B cell (primary cell): ENCODE results near the gene CTSD. TPM values are rescaled to one million over a fixed set of nuclear protein-coding genes. Genes with fewer than 3 reads are reported as not detected.

Experiments used
- ATAC-seq: fragments of 200-7000 bp; cut with Tn5 transposase; one replicate; pipeline ENCODE4 v1.10.0; 2021; ENCODE audit warnings: low read depth, mild to moderate bottlenecking, moderate number of reproducible peaks, moderate library complexity
- CTCF ChIA-PET: fragments of 350-600 bp; sonication (Branson Sonifier 250); formaldehyde crosslinking; loops from one replicate; lab custom pipeline; 2021; ENCODE audit warnings: antibody characterized with exemption, inconsistent platforms; lab: Charles Lee
- POLR2A ChIA-PET: fragments of 350-600 bp; sonication (Branson Sonifier 250); formaldehyde crosslinking; loops from one replicate; lab custom pipeline; 2021; ENCODE audit warnings: antibody characterized with exemption; lab: Charles Lee
- DNase-seq: peaks from one replicate; pipeline ENCODE4 v3.0.0; 2013
- H2AFZ ChIP-seq: 2 replicates; pipeline ENCODE4 v1.6.1; 2012; ENCODE audit warnings: mild to moderate bottlenecking, low read depth, low read length; ENCODE audit not compliant: insufficient read depth, poor library complexity, severe bottlenecking
- H3K27ac ChIP-seq, 2 donors: 1 replicate in 1 of 2; 2 replicates in 1 of 2; pipeline ENCODE4 v1.5.1; 2012 to 2013; ENCODE audit warnings: low read length in 2 of 2, mild to moderate bottlenecking in 2 of 2, moderate library complexity in 1 of 2
- H3K27me3 ChIP-seq, 4 experiments: fragments of 200-600 bp in 1 of 4; sonication (generic) in 1 of 4; replicated peaks in 1 of 4; 1 replicate in 2 of 4; 2 replicates in 2 of 4; pipeline versions ENCODE4 v1.6.1 to v1.7.0; 2013 to 2016; ENCODE audit warnings: low read length in 3 of 4, mild to moderate bottlenecking in 2 of 4, mixed read lengths in 1 of 4, moderate library complexity in 1 of 4; ENCODE audit not compliant: insufficient read depth in 4 of 4, control insufficient read depth in 3 of 4; ENCODE audit errors: control extremely low read depth in 1 of 4
- H3K36me3 ChIP-seq, 2 experiments: replicated peaks in 1 of 2; 1 replicate in 1 of 2; 2 replicates in 1 of 2; pipeline versions ENCODE4 v1.6.1 to v1.7.1; 2013; ENCODE audit warnings: low read length in 1 of 2; ENCODE audit not compliant: insufficient read depth in 2 of 2, control insufficient read depth in 1 of 2; ENCODE audit errors: control extremely low read depth in 1 of 2, extremely low read depth in 1 of 2
- H3K4me1 ChIP-seq, 2 donors: fragments of 200-600 bp in 1 of 2; sonication (generic) in 1 of 2; 1 replicate in 1 of 2; 2 replicates in 1 of 2; pipeline versions ENCODE4 v1.5.1 to v1.6.1; 2013 to 2017; ENCODE audit warnings: low read length in 2 of 2; ENCODE audit not compliant: control insufficient read depth in 2 of 2, insufficient read depth in 2 of 2
- H3K4me2 ChIP-seq: replicated peaks from 2 replicates; pipeline ENCODE3; 2012; ENCODE audit warnings: mild to moderate bottlenecking, low read depth, low read length; ENCODE audit not compliant: poor library complexity, severe bottlenecking
- H3K4me3 ChIP-seq, 5 experiments: fragments of 200-600 bp in 1 of 5; sonication (generic) in 1 of 5; 1 replicate in 3 of 5; 2 replicates in 2 of 5; pipeline versions ENCODE4 v1.5.1 to v1.7.0; 2011 to 2016; ENCODE audit warnings: low read length in 4 of 5, mild to moderate bottlenecking in 4 of 5, low read depth in 2 of 5, control low read depth in 1 of 5, moderate library complexity in 1 of 5; ENCODE audit not compliant: insufficient read depth in 1 of 5; ENCODE audit errors: control extremely low read depth in 1 of 5, extremely low read depth in 1 of 5
- H3K79me2 ChIP-seq: fragments of 200-600 bp; sonication (generic); one replicate; pipeline ENCODE4 v1.6.0; 2016; ENCODE audit warnings: low read length; ENCODE audit not compliant: control insufficient read depth, insufficient read depth
- H3K9ac ChIP-seq: fragments of 200-600 bp; sonication (generic); 2 replicates; pipeline ENCODE4 v1.6.1; 2017; ENCODE audit warnings: mild to moderate bottlenecking, low read length, moderate library complexity
- H3K9me3 ChIP-seq, 3 donors: one replicate each; pipeline versions ENCODE4 v1.6.1 to v1.7.1; 2013; ENCODE audit warnings: low read length in 2 of 3; ENCODE audit not compliant: control insufficient read depth in 2 of 3, insufficient read depth in 1 of 3; ENCODE audit errors: control extremely low read depth in 1 of 3
- H4K20me1 ChIP-seq: 2 replicates; pipeline ENCODE4 v1.6.0; 2012; ENCODE audit warnings: mild to moderate bottlenecking, low read length; ENCODE audit not compliant: insufficient read depth, control insufficient read depth, poor library complexity, severe bottlenecking
- H3K27ac Mint-ChIP-seq: one replicate; pipeline ENCODE4 v1.8.0; 2021; ENCODE audit warnings: mixed read lengths
- H3K27me3 Mint-ChIP-seq: one replicate; pipeline ENCODE4 v1.8.0; 2021; ENCODE audit warnings: mixed read lengths
- H3K4me1 Mint-ChIP-seq: one replicate; pipeline ENCODE4 v1.8.0; 2021; ENCODE audit warnings: mixed read lengths
- H3K4me3 Mint-ChIP-seq: one replicate; pipeline ENCODE4 v1.8.0; 2021; ENCODE audit warnings: mixed read lengths
- H3K9me3 Mint-ChIP-seq: one replicate; pipeline ENCODE4 v1.8.0; 2022; ENCODE audit warnings: mixed read lengths; ENCODE audit not compliant: insufficient read depth
- CTCF ChIP-seq: fragments of 200-600 bp; IDR thresholded peaks from one replicate; pipeline ENCODE4 v1.8.0; 2022; ENCODE audit warnings: antibody characterized with exemption, mild to moderate bottlenecking
- EZH2 ChIP-seq: IDR thresholded peaks from 2 replicates; pipeline ENCODE4 v1.6.1; 2012; ENCODE audit warnings: borderline replicate concordance, low read depth, mild to moderate bottlenecking, moderate library complexity, low read length; ENCODE audit not compliant: insufficient read depth, poor library complexity, severe bottlenecking
- WGBS: methylation state at CpG from one replicate; pipeline ENCODE4 v1.1.5; 2013; ENCODE audit warnings: missing lambda C conversion rate; ENCODE audit not compliant: insufficient coverage; 5-methylcytosine and 5-hydroxymethylcytosine counted together
- intact Hi-C: fragments of 100-400 bp; cut with micrococcal nuclease; formaldehyde crosslinking; loops from one replicate; pipeline ENCODE4 v1.10.0; 2022
- polyA plus RNA-seq: library from polyadenylated mRNA; depleted of rRNA; stranded (reverse); fragments of >200 nt; gene quantifications from 2 replicates; pipeline ENCODE4 v1.2.3, GENCODE V29; 2012
- total RNA-seq, 2 donors: library from RNA; stranded (reverse); fragments of 120-200 nt in 1 of 2; gene quantifications; 1 replicate in 1 of 2; 2 replicates in 1 of 2; pipeline versions ENCODE4 v1.2.3 to v1.2.4, GENCODE V29; 2013 to 2022

The CTSD gene
- total and polyA plus RNA-seq, 2 donors (not counting 1 experiment from before 2014, with no cell fraction given) = 42.2 to 83.5 TPM

DNA sequence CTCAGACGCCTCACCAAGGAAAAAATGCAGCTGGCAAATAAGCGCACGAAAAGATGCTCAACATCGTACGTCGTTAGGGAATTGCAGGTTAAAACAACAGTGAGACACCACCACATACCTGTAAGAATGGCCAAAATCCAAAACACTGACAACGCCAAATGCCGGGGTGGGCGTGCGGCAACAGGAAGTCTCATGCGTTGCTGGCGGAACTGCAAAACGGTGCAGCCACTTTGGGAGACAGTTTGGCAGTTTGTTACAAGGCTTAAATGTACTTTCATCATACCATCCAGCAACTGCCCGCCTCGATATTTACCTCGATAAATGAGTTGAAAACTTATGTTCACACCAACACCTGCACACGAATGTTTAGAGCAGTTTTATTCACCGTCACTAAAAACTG lies 7.5 kb upstream of the CTSD start:
- no peak overlapping the region for H3K9ac ChIP-seq
- ATAC-seq (no peak), DNase-seq (no peak)
- Mint-ChIP-seq H3K9me3 (no peaks in the 10 kb centered on the region), H3K27ac (no peak overlapping the region), H3K27me3 (peaks cover 34% of the 10 kb centered on the region), H3K4me1 (peaks cover 7% of the 10 kb centered on the region), H3K4me3 (no peak overlapping the region)
- H2AFZ ChIP-seq = no peak overlapping the region
- TF ChIP-seq EZH2 = no peak
- no peak for TF ChIP-seq CTCF
- intact Hi-C loops = no loop called here
- POLR2A ChIA-PET = interaction anchor here (0.6 to 0.7 kb wide), 2 partner anchors 74 to 624 kb away, joined by 8 to 10 read pairs; partner anchors contain the start of gene KRTAP5-6
- no peak overlapping the region for H3K27ac ChIP-seq
- no peaks in the 10 kb centered on the region for H4K20me1 ChIP-seq
- H3K4me2 ChIP-seq = no peak overlapping the region
- H3K9me3 ChIP-seq = no peaks in the 10 kb centered on the region
- peaks cover 0 to 10% (median 1%) of the 10 kb centered on the region in 4 experiments for H3K27me3 ChIP-seq
- CTCF ChIA-PET = no interaction called here
- no peaks in the 10 kb centered on the region for H3K79me2 ChIP-seq
- no peaks in the 10 kb centered on the region for H3K36me3 ChIP-seq
- H3K4me3 ChIP-seq = peak overlapping the region in 1 of 5 experiments; percentile 46
- WGBS = 91% methylated on average over 16 of the region's 18 CpGs
- peaks cover 4 to 5% of the 10 kb centered on the region in 2 donors for H3K4me1 ChIP-seq

GRCh38 chr11:1770528-1770927 lies 6.8 kb upstream of the CTSD start:
- no peak for ATAC-seq
- ChIA-PET CTCF (no interaction called here), POLR2A (no interaction called here)
- intact Hi-C loops = no loop called here
- DNase-seq = no peak
- Histone ChIP-seq H3K27me3 (peaks cover 0 to 10% (median 1%) of the 10 kb centered on the region in 4 experiments), H3K79me2 (no peaks in the 10 kb centered on the region), H3K9me3 (no peaks in the 10 kb centered on the region), H3K36me3 (no peaks in the 10 kb centered on the region), H3K4me2 (no peak overlapping the region), H3K4me1 (peaks cover 4 to 5% of the 10 kb centered on the region in 2 donors), H3K9ac (no peak overlapping the region), H3K4me3 (no peak overlapping the region), H3K27ac (no peak overlapping the region), H4K20me1 (no peaks in the 10 kb centered on the region), H2AFZ (no peak overlapping the region)
- WGBS = 78% methylated on average over 5 of the region's 5 CpGs
- no peak overlapping the region for H3K4me3 Mint-ChIP-seq
- H3K4me1 Mint-ChIP-seq = peaks cover 7% of the 10 kb centered on the region
- no peak overlapping the region for H3K27ac Mint-ChIP-seq
- TF ChIP-seq EZH2 (no peak), CTCF (no peak)
- peaks cover 34% of the 10 kb centered on the region for H3K27me3 Mint-ChIP-seq
- no peaks in the 10 kb centered on the region for H3K9me3 Mint-ChIP-seq
